ENCODE data around the gene PTPRM.

Gene PTPRM

GRCh38 chr18:7809978-7810377 lies 242.9 kb downstream of the PTPRM start (continued):
- TF ChIP-seq ZBTB8A (tag by site-specific recombination; IDR thresholded peaks at IDR 0.05) (no peak), GLIS2 (tag by site-specific recombination; IDR thresholded peaks at IDR 0.05) (no peak), ZIC2 (tag by site-specific recombination; IDR thresholded peaks at IDR 0.05) (no peak), ZSCAN16 (tag by site-specific recombination; IDR thresholded peaks at IDR 0.05) (no peak), ZNF792 (tag by site-specific recombination; IDR thresholded peaks at IDR 0.05) (no peak), ZBTB20 (tag by site-specific recombination; IDR thresholded peaks at IDR 0.05) (no peak), ZNF274 (IDR thresholded peaks at IDR 0.05; ENCODE audit: low read length) (no peak), ZNF274 (tag by site-specific recombination; IDR thresholded peaks at IDR 0.05; ENCODE audit: borderline replicate concordance) (no peak)
- TF ChIP-seq, protein P1, sequence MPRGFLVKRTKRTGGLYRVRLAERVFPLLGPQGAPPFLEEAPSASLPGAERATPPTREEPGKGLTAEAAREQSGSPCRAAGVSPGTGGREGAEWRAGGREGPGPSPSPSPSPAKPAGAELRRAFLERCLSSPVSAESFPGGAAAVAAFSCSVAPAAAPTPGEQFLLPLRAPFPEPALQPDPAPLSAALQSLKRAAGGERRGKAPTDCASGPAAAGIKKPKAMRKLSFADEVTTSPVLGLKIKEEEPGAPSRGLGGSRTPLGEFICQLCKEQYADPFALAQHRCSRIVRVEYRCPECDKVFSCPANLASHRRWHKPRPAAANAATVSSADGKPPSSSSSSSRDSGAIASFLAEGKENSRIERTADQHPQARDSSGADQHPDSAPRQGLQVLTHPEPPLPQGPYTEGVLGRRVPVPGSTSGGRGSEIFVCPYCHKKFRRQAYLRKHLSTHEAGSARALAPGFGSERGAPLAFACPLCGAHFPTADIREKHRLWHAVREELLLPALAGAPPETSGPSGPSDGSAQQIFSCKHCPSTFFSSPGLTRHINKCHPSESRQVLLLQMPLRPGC (tag by site-specific recombination; IDR thresholded peaks at IDR 0.05), result no peak
- TF ChIP-seq, protein P2, sequence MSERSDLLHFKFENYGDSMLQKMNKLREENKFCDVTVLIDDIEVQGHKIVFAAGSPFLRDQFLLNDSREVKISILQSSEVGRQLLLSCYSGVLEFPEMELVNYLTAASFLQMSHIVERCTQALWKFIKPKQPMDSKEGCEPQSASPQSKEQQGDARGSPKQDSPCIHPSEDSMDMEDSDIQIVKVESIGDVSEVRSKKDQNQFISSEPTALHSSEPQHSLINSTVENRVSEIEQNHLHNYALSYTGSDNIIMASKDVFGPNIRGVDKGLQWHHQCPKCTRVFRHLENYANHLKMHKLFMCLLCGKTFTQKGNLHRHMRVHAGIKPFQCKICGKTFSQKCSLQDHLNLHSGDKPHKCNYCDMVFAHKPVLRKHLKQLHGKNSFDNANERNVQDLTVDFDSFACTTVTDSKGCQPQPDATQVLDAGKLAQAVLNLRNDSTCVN (tag by site-specific recombination; optimal IDR thresholded peaks at IDR 0.05), result no peak

DNA sequence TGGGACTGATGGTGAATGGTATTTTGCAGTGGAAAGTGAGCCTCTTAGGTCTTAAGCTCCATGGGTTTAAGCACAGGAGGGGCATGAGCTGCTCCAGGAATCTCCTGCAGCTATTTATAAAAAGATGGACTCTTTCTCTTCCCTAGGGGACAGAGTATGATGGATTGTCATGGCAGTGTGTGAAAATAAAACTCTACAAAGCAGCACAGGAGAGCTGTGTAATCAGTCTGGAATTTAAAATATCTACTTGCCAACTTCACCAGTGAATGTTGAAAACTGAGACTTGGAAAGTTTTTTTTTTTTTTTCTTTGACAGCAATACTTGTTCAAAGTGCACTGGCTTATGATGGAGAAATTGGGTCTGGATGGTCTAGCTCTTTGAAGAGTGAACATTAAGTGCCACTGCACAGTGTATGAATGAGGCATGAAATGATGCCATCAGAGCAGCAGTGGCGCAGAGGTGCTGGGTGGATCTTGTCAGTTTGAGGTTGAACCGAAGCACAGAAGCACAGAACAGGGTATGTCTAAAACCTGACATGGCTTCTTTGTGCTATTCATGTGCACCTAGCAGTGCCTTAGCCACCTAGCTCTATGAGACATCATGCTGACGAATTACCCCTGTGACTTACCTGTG lies 245.4 kb downstream of the PTPRM start:
- ChIA-PET CTCF (interaction anchor here (0.7 to 0.8 kb wide), 2 partner anchors 23 to 336 kb away, joined by 3 to 5 read pairs; no protein-coding TSS in a partner anchor), POLR2A (interaction anchor here (0.7 kb wide), 1 partner anchor 652 kb away, joined by 3 read pairs; no protein-coding TSS in a partner anchor)
- Histone ChIP-seq H3K4me1 (ENCODE audit: control insufficient read depth, insufficient read depth, low read length) (no peaks in the 10 kb centered on the region), H3K4me3 (ENCODE audit: low read depth, low read length) (no peak overlapping the region), H3K27ac (ENCODE audit: extremely low read depth, low read depth, low read length) (no peak overlapping the region), H3K9me3 (ENCODE audit: control insufficient read depth, insufficient read depth, low read depth, low read length) (no peaks in the 10 kb centered on the region; the same call in 1 of the 2 replicates), H3K36me3 (ENCODE audit: control insufficient read depth in 2 of 2, insufficient read depth in 1 of 2, low read length in 2 of 2) (no peaks in the 10 kb centered on the region)
- TF ChIP-seq IKZF3 (tag by site-specific recombination; IDR thresholded peaks at IDR 0.05) (no peak), GLIS1 (tag by site-specific recombination; IDR thresholded peaks at IDR 0.05) (0 out of 2 replicates have a peak, but pooled peaks have one; percentile 13), ZBTB8A (tag by site-specific recombination; IDR thresholded peaks at IDR 0.05) (no peak)

DNA sequence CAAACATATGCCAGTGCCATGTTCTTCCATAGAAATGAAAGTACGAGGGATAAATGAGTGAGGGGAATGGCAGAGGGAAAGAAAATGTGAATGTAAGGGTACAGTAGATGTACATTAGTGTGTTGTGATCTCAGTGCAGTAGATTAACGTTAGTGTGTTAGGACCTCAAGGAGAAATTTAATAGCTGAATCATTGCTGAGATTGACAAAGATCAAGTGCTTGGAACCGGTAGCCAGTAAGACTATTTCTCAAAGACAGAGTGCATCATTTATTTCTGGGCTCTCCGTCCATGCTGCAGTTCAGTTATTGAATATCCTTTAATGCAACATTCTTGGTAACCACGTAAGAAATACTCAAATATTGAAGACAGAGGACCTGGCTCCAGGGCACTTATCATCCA lies 246.0 kb downstream of the PTPRM start:
- Histone ChIP-seq H3K36me3 (ENCODE audit: control insufficient read depth in 2 of 2, insufficient read depth in 1 of 2, low read length in 2 of 2) (no peaks in the 10 kb centered on the region), H3K4me1 (ENCODE audit: control insufficient read depth, insufficient read depth, low read length) (no peaks in the 10 kb centered on the region), H3K9me3 (ENCODE audit: control insufficient read depth, insufficient read depth, low read depth, low read length) (no peaks in the 10 kb centered on the region; the same call in 1 of the 2 replicates), H3K27ac (ENCODE audit: extremely low read depth, low read depth, low read length) (no peak overlapping the region), H3K4me3 (ENCODE audit: low read depth, low read length) (no peak overlapping the region)
- ChIA-PET CTCF (no interaction called here), POLR2A (no interaction called here)
- TF ChIP-seq ZNF132 (tag by site-specific recombination; IDR thresholded peaks at IDR 0.05; ENCODE audit: borderline replicate concordance), result no peak

- Histone ChIP-seq H3K9me3 (ENCODE audit: control insufficient read depth, insufficient read depth, low read depth, low read length) (no peaks in the 10 kb centered on the region; the same call in 1 of the 2 replicates), H3K4me1 (ENCODE audit: control insufficient read depth, insufficient read depth, low read length) (no peaks in the 10 kb centered on the region), H3K36me3 (ENCODE audit: control insufficient read depth in 2 of 2, insufficient read depth in 1 of 2, low read length in 2 of 2) (no peaks in the 10 kb centered on the region), H3K27ac (ENCODE audit: extremely low read depth, low read depth, low read length) (no peak overlapping the region), H3K4me3 (ENCODE audit: low read depth, low read length) (no peak overlapping the region)
- ChIA-PET CTCF (no interaction called here), POLR2A (no interaction called here)
- TF ChIP-seq SCRT1 (tag by site-specific recombination; IDR thresholded peaks at IDR 0.05; ENCODE audit: borderline replicate concordance) (no peak), SETDB1 (IDR thresholded peaks at IDR 0.05; ENCODE audit: insufficient read length, low read length) (peak; percentile 74)
Measured at GRCh38 chr18:7814754-7815315, 247.7 kb downstream of the PTPRM start.

All from HEK293 (cell line).